ENCODE data around the gene PEX1. TPM values are rescaled to one million over a fixed set of nuclear protein-coding genes. Genes with fewer than 3 reads are reported as not detected.

The PEX1 gene
- total and polyA plus RNA-seq, 9 of the 15 experiments (the other 6 are each of a cell fraction or from before 2014, with no cell fraction given) = 9.4 to 32.2 (median 19.9) TPM

- TF ChIP-seq IRF1 (CRISPR knock-in tag; IDR thresholded peaks at IDR 0.05; ENCODE audit: borderline replicate concordance) = no peak
- no peak for TF ChIP-seq ZNF77 (CRISPR knock-in tag; IDR thresholded peaks at IDR 0.05)
- peak; percentile 88 for TF ChIP-seq ZKSCAN8 (CRISPR knock-in tag; IDR thresholded peaks at IDR 0.05)
- no peak for TF ChIP-seq MAFF (IDR thresholded peaks at IDR 0.05; ENCODE audit: low read length)
- no peak for TF ChIP-seq ZC3H11A (IDR thresholded peaks at IDR 0.05; ENCODE audit: low read depth, low read length)
- peak; percentile 42; the same call in 1 of the 2 replicates for TF ChIP-seq JUND (IDR thresholded peaks at IDR 0.05; ENCODE audit: borderline replicate concordance, low read depth, low read length)
- TF ChIP-seq JUND (tag; IDR thresholded peaks at IDR 0.05; ENCODE audit: borderline replicate concordance, low read depth, low read length) = peak; percentile 54; the same call in 1 of the 3 replicates
- TF ChIP-seq KDM2B (CRISPR knock-in tag; IDR thresholded peaks at IDR 0.05) = no peak
- no peak for TF ChIP-seq JUN (IDR thresholded peaks at IDR 0.05; ENCODE audit: borderline replicate concordance, low read depth, low read length)
- TF ChIP-seq JUN (CRISPR knock-in tag; IDR thresholded peaks at IDR 0.05; ENCODE audit: borderline replicate concordance) = no peak
- TF ChIP-seq BRF2 (IDR thresholded peaks at IDR 0.05; ENCODE audit: borderline replicate concordance, insufficient read depth, insufficient read length) = no peak
- peak; percentile 48 for TF ChIP-seq POLR2B (IDR thresholded peaks at IDR 0.05; ENCODE audit: low read depth, partially characterized antibody)
- no peak for TF ChIP-seq ZBTB43 (CRISPR knock-in tag; IDR thresholded peaks at IDR 0.05)
- TF ChIP-seq ZNF449 (CRISPR knock-in tag; IDR thresholded peaks at IDR 0.05) = no peak
- TF ChIP-seq HNRNPUL1 (IDR thresholded peaks at IDR 0.05; ENCODE audit: low read length) = no peak
- no peak for TF ChIP-seq ZNF780A (CRISPR knock-in tag; IDR thresholded peaks at IDR 0.05)
- no peak for TF ChIP-seq TSC22D4 (tag; IDR thresholded peaks at IDR 0.05)
- no peak for TF ChIP-seq ARID2 (IDR thresholded peaks at IDR 0.05)
- no peak for TF ChIP-seq TAL1 (IDR thresholded peaks at IDR 0.05)
- no peak for TF ChIP-seq NR1H2 (CRISPR knock-in tag; IDR thresholded peaks at IDR 0.05)
- no peak for TF ChIP-seq PTBP1 (IDR thresholded peaks at IDR 0.05; ENCODE audit: low read depth, low read length)
- TF ChIP-seq ZNF707 (CRISPR knock-in tag; conservative IDR thresholded peaks at IDR 0.05) = no peak
- TF ChIP-seq ZNF277 (CRISPR knock-in tag; IDR thresholded peaks at IDR 0.05; ENCODE audit: borderline replicate concordance) = no peak
Observed at GRCh38 chr7:92448205-92448747, 80.0 kb downstream of the PEX1 start (continued).

Data from K562 (cell line).